Pancreas (tissue), 10 donors: Measurements from ENCODE around the gene PTPRM. TPM values are rescaled to one million over a fixed set of nuclear protein-coding genes. Genes with fewer than 3 reads are reported as not detected.

ENCODE experiments used
- ATAC-seq, 4 donors: fragments of 200-7000 bp; cut with Tn5 transposase; one replicate each; pipeline versions ENCODE4 v1.8.0 to v1.9.1; 2020; ENCODE audit warnings: mild to moderate bottlenecking in 4 of 4, moderate library complexity in 4 of 4
- DNase-seq, 6 donors: peaks; one replicate each; pipeline ENCODE4 v3.0.0-alpha.2; 2020
- FAIRE-seq: peaks from 2 replicates; lab custom pipeline; 2012; peaks lifted over from hg19 to GRCh38; lab: Jason Lieb, UNC
- H3K27ac ChIP-seq, 4 donors: fragments of 200-600 bp; sonication (generic); 1 replicate in 3 of 4; 2 replicates in 1 of 4; pipeline versions ENCODE4 v1.5.0 to v1.8.0; 2020
- H3K27me3 ChIP-seq, 4 donors: fragments of 200-600 bp; one replicate each; pipeline ENCODE4 v1.8.0; 2021
- H3K36me3 ChIP-seq, 3 donors: fragments of 200-600 bp; sonication (generic) in 1 of 3; one replicate each; pipeline versions ENCODE4 v1.5.0 to v1.8.0; 2020 to 2021
- H3K4me1 ChIP-seq, 3 donors: fragments of 200-600 bp; one replicate each; pipeline ENCODE4 v1.8.0; 2021
- H3K4me3 ChIP-seq, 4 donors: fragments of 200-600 bp; sonication (generic) in 2 of 4; one replicate each; pipeline versions ENCODE4 v1.5.0 to v1.8.0; 2020 to 2021
- H3K9me3 ChIP-seq, 4 donors: fragments of 200-600 bp; one replicate each; pipeline ENCODE4 v1.8.0; 2021
- CTCF ChIP-seq, 4 donors: fragments of 200-600 bp; sonication (generic) in 3 of 4; IDR thresholded peaks; one replicate each; pipeline versions ENCODE4 v1.5.0 to v1.8.0; 2021; ENCODE audit warnings: antibody characterized with exemption in 4 of 4
- WGBS, 2 donors: extraction: QIAGEN DNeasy Blood & Tissue Kit; methylation state at CpG; one replicate each; pipeline ENCODE4 v1.1.7; 2013; 5-methylcytosine and 5-hydroxymethylcytosine counted together
- intact Hi-C, 3 donors: fragments of 100-400 bp; cut with DNase I; formaldehyde crosslinking; loops; one replicate each; pipeline versions ENCODE4 v1.11.1 to v1.14.2; 2022
- polyA plus RNA-seq, 2 donors: library from polyadenylated mRNA; stranded (reverse); fragments of 200-250 nt; gene quantifications; one replicate each; pipeline ENCODE4 v1.2.3, GENCODE V29; 2013
- total RNA-seq, 6 donors: library from RNA; stranded (reverse); fragmentation: NEBNext Ultra II Directional in 4 of 6; extraction: Animal tissue kit (Norgen Biotek cat#: 25700) in 4 of 6; gene quantifications; one replicate each; pipeline versions ENCODE4 v1.2.1 to v1.2.4, GENCODE V29; 2021 to 2023
- donor health status: healthy with polysubstance abuse.
- donor health status: DM: no; HTN: no; CAD: no; lungs with moderate emphysema.
- donor health status: DM: no; HTN: no; CAD: no.
- donor health status: control.
- donor health status: control.
- donor health status: Bipolar disorder and iron deficiency.
- donor health status: DM: yes; HTN: yes; CAD: no.
- donor health status: DM: no; HTN: no; CAD: no.
- donor health status: DM: no; HTN: no; CAD: no.
- donor health status: DM: yes; HTN: yes; CAD: no.

PTPRM gene
- total and polyA plus RNA-seq, 8 donors, result 14.5 to 50.7 (median 19.7) TPM

GRCh38 chr18:7593218-7593819, 26.2 kb downstream of the PTPRM start:
- Histone ChIP-seq H3K4me1 (peaks cover 0 to 10% (median 0%) of the 10 kb centered on the region in 3 donors), H3K36me3 (no peaks in the 10 kb centered on the region), H3K4me3 (no peak overlapping the region), H3K9me3 (no peaks in the 10 kb centered on the region), H3K27ac (no peak overlapping the region), H3K27me3 (no peaks in the 10 kb centered on the region)
- WGBS, 2 donors, result 60 to 62% methylated on average over 5 of the region's 5 CpGs
- ATAC-seq (no peak), DNase-seq (no peak), FAIRE-seq (no peak)
- TF ChIP-seq CTCF (IDR thresholded peaks at IDR 0.05), result no peak
- intact Hi-C loops, result no loop called here

GRCh38 chr18:7596147-7596546, 29.0 kb downstream of the PTPRM start:
- Histone ChIP-seq H3K27ac (no peak overlapping the region), H3K27me3 (no peaks in the 10 kb centered on the region), H3K9me3 (no peaks in the 10 kb centered on the region), H3K4me1 (peaks cover 0 to 10% (median 0%) of the 10 kb centered on the region in 3 donors), H3K4me3 (no peak overlapping the region), H3K36me3 (no peaks in the 10 kb centered on the region)
- ATAC-seq (peak in 1 of 4 donors; percentile 11), DNase-seq (no peak), FAIRE-seq (no peak)
- intact Hi-C loops, result no loop called here
- WGBS, 2 donors, result 84 to 91% methylated on average over 4 of the region's 4 CpGs
- no peak for TF ChIP-seq CTCF (IDR thresholded peaks at IDR 0.05)

- H3K4me1 ChIP-seq, result peaks cover 0 to 10% (median 0%) of the 10 kb centered on the region in 3 donors
- no peak overlapping the region for H3K27ac ChIP-seq
- H3K36me3 ChIP-seq, result no peaks in the 10 kb centered on the region
- intact Hi-C loops, result no loop called here
- 94 to 97% methylated on average over 3 of the region's 3 CpGs for WGBS, 2 donors
- no peak for TF ChIP-seq CTCF (IDR thresholded peaks at IDR 0.05)
- no peak overlapping the region for H3K4me3 ChIP-seq
- FAIRE-seq (no peak), DNase-seq (no peak), ATAC-seq (no peak)
- no peaks in the 10 kb centered on the region for H3K27me3 ChIP-seq
- no peaks in the 10 kb centered on the region for H3K9me3 ChIP-seq
These were observed 30.4 kb downstream of the PTPRM start for GRCh38 chr18:7597500-7597899.

- Histone ChIP-seq H3K36me3 (no peaks in the 10 kb centered on the region), H3K27ac (no peak overlapping the region), H3K4me3 (no peak overlapping the region), H3K4me1 (peaks cover 0 to 5% (median 0%) of the 10 kb centered on the region in 3 donors), H3K27me3 (no peaks in the 10 kb centered on the region), H3K9me3 (no peaks in the 10 kb centered on the region)
- ATAC-seq, result no peak
- no peak for FAIRE-seq
- 88 to 93% methylated on average over 7 of the region's 7 CpGs for WGBS, 2 donors
- TF ChIP-seq CTCF (IDR thresholded peaks at IDR 0.05), result no peak
- intact Hi-C loops, result no loop called here
- DNase-seq, result no peak
These were observed 31.3 kb downstream of the PTPRM start for GRCh38 chr18:7598167-7599047.
